ENCODE results near the gene XYLT1. TPM values are rescaled to one million over a fixed set of nuclear protein-coding genes. Genes with fewer than 3 reads are reported as not detected.
A peak's percentile ranks its signal among the peaks of the same experiment; 100 is the strongest.

The XYLT1 gene
- total and polyA plus RNA-seq, 9 of the 15 experiments (the other 6 are each of a cell fraction or from before 2014, with no cell fraction given), result 0.03 to 0.09 (median 0.08) TPM; not detected in 6

DNA sequence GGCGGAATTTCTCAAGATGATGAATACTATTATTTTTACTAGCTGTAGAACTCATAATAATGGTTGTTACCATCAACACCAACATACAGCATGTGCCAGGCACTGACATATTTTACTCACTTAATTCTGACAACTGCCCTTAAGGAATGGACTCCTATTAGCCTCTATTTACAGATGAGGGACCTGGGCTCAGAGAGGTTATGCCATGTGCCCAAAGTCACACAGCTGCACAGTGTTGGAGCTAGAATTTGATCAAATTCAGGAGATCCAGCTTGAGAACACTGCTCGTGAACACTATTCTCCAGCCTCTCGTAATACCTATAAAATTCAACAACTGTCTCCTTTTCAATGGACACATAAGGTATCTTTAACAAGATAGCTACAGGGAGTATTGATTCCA lies 97.2 kb downstream of the XYLT1 start (continued):
- TF ChIP-seq, protein P1, sequence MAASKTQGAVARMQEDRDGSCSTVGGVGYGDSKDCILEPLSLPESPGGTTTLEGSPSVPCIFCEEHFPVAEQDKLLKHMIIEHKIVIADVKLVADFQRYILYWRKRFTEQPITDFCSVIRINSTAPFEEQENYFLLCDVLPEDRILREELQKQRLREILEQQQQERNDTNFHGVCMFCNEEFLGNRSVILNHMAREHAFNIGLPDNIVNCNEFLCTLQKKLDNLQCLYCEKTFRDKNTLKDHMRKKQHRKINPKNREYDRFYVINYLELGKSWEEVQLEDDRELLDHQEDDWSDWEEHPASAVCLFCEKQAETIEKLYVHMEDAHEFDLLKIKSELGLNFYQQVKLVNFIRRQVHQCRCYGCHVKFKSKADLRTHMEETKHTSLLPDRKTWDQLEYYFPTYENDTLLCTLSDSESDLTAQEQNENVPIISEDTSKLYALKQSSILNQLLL (CRISPR knock-in tag; IDR thresholded peaks at IDR 0.05; ENCODE audit: borderline replicate concordance), result no peak

DNA sequence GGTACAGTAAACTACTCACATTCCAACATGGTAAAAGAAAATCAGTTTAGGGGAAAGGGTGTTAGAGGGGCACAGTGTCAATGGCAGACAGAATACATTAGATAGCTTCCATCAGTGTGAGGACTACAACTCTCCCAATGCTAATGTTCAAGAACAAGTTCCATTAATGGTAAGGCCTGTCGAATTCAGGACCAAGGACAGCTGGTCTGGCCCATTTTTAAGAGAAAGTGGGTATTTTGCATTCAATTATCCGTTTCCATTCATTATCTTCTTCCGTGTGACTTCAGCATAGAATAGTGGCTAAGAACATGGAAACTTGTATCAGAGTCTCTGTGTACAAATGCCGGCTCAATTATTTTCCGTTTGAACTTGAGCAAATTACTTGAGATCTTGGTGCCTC lies 98.4 kb downstream of the XYLT1 start:
- Histone ChIP-seq H3K27me3 (ENCODE audit: control insufficient read depth in 2 of 2, insufficient read depth in 2 of 2, low read length in 2 of 2) (peaks cover 2 to 34% of the 10 kb centered on the region in 2 experiments; a peak in 4 of 5 replicates), H2AFZ (ENCODE audit: low read depth, low read length) (no peak overlapping the region), H3K4me3 (no peak overlapping the region), H3K4me2 (ENCODE audit: insufficient read depth, low read length) (no peak overlapping the region), H3K79me2 (ENCODE audit: control insufficient read depth, insufficient read depth, low read length) (no peaks in the 10 kb centered on the region), H3K36me3 (ENCODE audit: control insufficient read depth, insufficient read depth, low read length) (no peaks in the 10 kb centered on the region), H3K9ac (ENCODE audit: insufficient read depth in 1 of 2, low read depth in 2 of 2, low read length in 2 of 2) (no peak overlapping the region), H3K27ac (ENCODE audit: extremely low read depth, low read depth, low read length) (no peak overlapping the region), H3K9me3 (replicated peaks; ENCODE audit: control insufficient read depth, insufficient read depth, low read depth, low read length) (no peaks in the 10 kb centered on the region), H3K4me1 (replicated peaks in 1 of 2; ENCODE audit: control insufficient read depth in 2 of 2, insufficient read depth in 2 of 2, low read length in 2 of 2) (no peaks in the 10 kb centered on the region), H3K9me1 (ENCODE audit: control insufficient read depth, insufficient read depth, low read length) (peaks cover 3% of the 10 kb centered on the region), H4K20me1 (replicated peaks; ENCODE audit: control insufficient read depth, insufficient read depth, low read length) (peaks cover 3% of the 10 kb centered on the region; the same call in 1 of the 2 replicates)
- BruUV-seq (replicated peaks), result no TSS peak
- ChIA-PET POLR2A (interaction anchor here (0.6 kb wide), 1 partner anchor 20 kb away, joined by 3 read pairs; no protein-coding TSS in a partner anchor), CTCF (ENCODE audit: low intra/inter-chr PET ratio) (no interaction called here)
- ATAC-seq, result no peak
- no peak for DNase-seq (ENCODE audit: extremely low read depth in 1 of 4, low spot score in 3 of 4)
- FAIRE-seq, result no peak
- intact Hi-C loops (cut with micrococcal nuclease) (no loop called here), in situ Hi-C loops (cut with MboI) (no loop called here)
- WGBS (ENCODE audit: insufficient coverage, low coverage, missing lambda C conversion rate), result 0% methylated on average over 5 of the region's 5 CpGs
- TF ChIP-seq FOXA3 (CRISPR knock-in tag; conservative IDR thresholded peaks at IDR 0.05 in 1 of 2, IDR thresholded peaks at IDR 0.05 in 1 of 2) (no peak), EHMT2 (IDR thresholded peaks at IDR 0.05) (peak; percentile 75), SAP30 (IDR thresholded peaks at IDR 0.05; ENCODE audit: borderline replicate concordance, insufficient read depth, low read depth, low read length, poor library complexity, severe bottlenecking) (no peak), BACH1 (tag; IDR thresholded peaks at IDR 0.05) (no peak), MAFF (IDR thresholded peaks at IDR 0.05; ENCODE audit: low read length) (no peak), JUN (IDR thresholded peaks at IDR 0.05; ENCODE audit: borderline replicate concordance, low read depth, low read length) (no peak), JUN (CRISPR knock-in tag; IDR thresholded peaks at IDR 0.05; ENCODE audit: borderline replicate concordance) (no peak), ZSCAN29 (IDR thresholded peaks at IDR 0.05) (peak; percentile 85), ZNF197 (CRISPR knock-in tag; IDR thresholded peaks at IDR 0.05; ENCODE audit: low read depth) (no peak), NR2C2 (CRISPR knock-in tag; IDR thresholded peaks at IDR 0.05) (no peak), NR2C2 (tag; IDR thresholded peaks at IDR 0.05) (no peak), SAFB2 (IDR thresholded peaks at IDR 0.05; ENCODE audit: borderline replicate concordance, low read depth, low read length, severe bottlenecking) (no peak)
- TF ChIP-seq, protein P2, sequence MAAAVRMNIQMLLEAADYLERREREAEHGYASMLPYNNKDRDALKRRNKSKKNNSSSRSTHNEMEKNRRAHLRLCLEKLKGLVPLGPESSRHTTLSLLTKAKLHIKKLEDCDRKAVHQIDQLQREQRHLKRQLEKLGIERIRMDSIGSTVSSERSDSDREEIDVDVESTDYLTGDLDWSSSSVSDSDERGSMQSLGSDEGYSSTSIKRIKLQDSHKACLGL (CRISPR knock-in tag; IDR thresholded peaks at IDR 0.05; ENCODE audit: borderline replicate concordance, poor library complexity, severe bottlenecking), result no peak

Data from K562 (cell line).